Endodermal cell (in vitro differentiated cells): ENCODE measurements around the gene PIN1. TPM values are rescaled to one million over a fixed set of nuclear protein-coding genes. Genes with fewer than 3 reads are reported as not detected.
A peak's percentile ranks its signal among the peaks of the same experiment; 100 is the strongest.

Source experiments
- DNase-seq: peaks from one replicate; pipeline ENCODE4 v3.0.0-alpha.2; 2017
- H3K27ac ChIP-seq: 2 replicates; pipeline ENCODE4 v1.5.1; 2013; ENCODE audit warnings: mild to moderate bottlenecking, low read depth, low read length, moderate library complexity
- H3K27me3 ChIP-seq: 2 replicates; pipeline ENCODE4 v1.6.1; 2013; ENCODE audit warnings: mild to moderate bottlenecking, low read length, moderate library complexity; ENCODE audit not compliant: insufficient read depth, control insufficient read depth, poor library complexity, severe bottlenecking
- H3K36me3 ChIP-seq: 2 replicates; pipeline ENCODE4 v1.7.0; 2013; ENCODE audit warnings: mild to moderate bottlenecking, low read length, moderate library complexity; ENCODE audit not compliant: control insufficient read depth, insufficient read depth
- H3K4me1 ChIP-seq: one replicate; pipeline ENCODE4 v1.7.0; 2013; ENCODE audit warnings: low read length; ENCODE audit not compliant: control insufficient read depth, insufficient read depth
- H3K4me3 ChIP-seq: 2 replicates; pipeline ENCODE4 v1.5.1; 2013; ENCODE audit warnings: mild to moderate bottlenecking, low read length, moderate library complexity
- H3K9ac ChIP-seq: 2 replicates; pipeline ENCODE4 v1.6.1; 2013; ENCODE audit warnings: mild to moderate bottlenecking, low read length, moderate library complexity; ENCODE audit not compliant: poor library complexity, severe bottlenecking; ENCODE audit errors: extremely low read depth
- H3K9me3 ChIP-seq: 2 replicates; pipeline ENCODE4 v1.6.1; 2013; ENCODE audit warnings: mild to moderate bottlenecking, low read length, moderate library complexity; ENCODE audit not compliant: control insufficient read depth
- H3K27ac Mint-ChIP-seq: 2 replicates; pipeline ENCODE4 v1.8.0; 2020; ENCODE audit warnings: mixed read lengths
- H3K27me3 Mint-ChIP-seq: 2 replicates; pipeline ENCODE4 v1.8.0; 2021; ENCODE audit warnings: mild to moderate bottlenecking, mixed read lengths; ENCODE audit not compliant: insufficient read depth
- H3K36me3 Mint-ChIP-seq: 2 replicates; pipeline ENCODE4 v1.8.0; 2020; ENCODE audit warnings: low read depth, mixed read lengths
- H3K4me1 Mint-ChIP-seq: 2 replicates; pipeline ENCODE4 v1.8.0; 2020; ENCODE audit warnings: mixed read lengths
- H3K4me3 Mint-ChIP-seq: 2 replicates; pipeline ENCODE4 v1.8.0; 2020; ENCODE audit warnings: mild to moderate bottlenecking, moderate library complexity, mixed read lengths
- H3K9me3 Mint-ChIP-seq: 2 replicates; pipeline ENCODE4 v1.8.0; 2020; ENCODE audit warnings: mild to moderate bottlenecking, mixed read lengths
- CTCF ChIP-seq: fragments of 200-600 bp; sonication (generic); conservative IDR thresholded peaks from 2 replicates; pipeline ENCODE4 v1.5.0; 2021; ENCODE audit warnings: antibody characterized with exemption, mild to moderate bottlenecking
- WGBS, 2 experiments: methylation state at CpG; one replicate each; pipeline versions ENCODE4 v1.1.5 to v1.1.7; 2013; ENCODE audit warnings: missing lambda C conversion rate in 2 of 2, mixed read lengths in 1 of 2; ENCODE audit not compliant: insufficient coverage in 1 of 2, insufficient read length in 1 of 2; 5-methylcytosine and 5-hydroxymethylcytosine counted together
- total RNA-seq, 2 donors: library from RNA; stranded (reverse); fragmentation: NEBNext Ultra II Directional in 1 of 2; extraction: Animal tissue kit (Norgen Biotek cat#: 25700) in 1 of 2; gene quantifications; 2 replicates in 1 of 2; 3 replicates in 1 of 2; pipeline ENCODE4 v1.2.1, GENCODE V29; 2021

PIN1 gene
- total RNA-seq, 2 donors from 2014 or later, result 92.4 to 101 TPM

- Histone ChIP-seq H3K27me3 (no peaks in the 10 kb centered on the region), H3K36me3 (no peaks in the 10 kb centered on the region), H3K4me3 (no peak overlapping the region), H3K27ac (no peak overlapping the region), H3K4me1 (no peaks in the 10 kb centered on the region), H3K9ac (no peak overlapping the region), H3K9me3 (no peaks in the 10 kb centered on the region)
- Mint-ChIP-seq H3K4me3 (no peak overlapping the region), H3K36me3 (no peaks in the 10 kb centered on the region), H3K9me3 (peaks cover 2% of the 10 kb centered on the region), H3K27me3 (no peaks in the 10 kb centered on the region), H3K27ac (no peak overlapping the region), H3K4me1 (peaks cover 2% of the 10 kb centered on the region)
- 92 to 93% methylated on average over 8 to 11 of the region's 11 CpGs for WGBS, 2 experiments
- DNase-seq, result no peak
- no peak for TF ChIP-seq CTCF
Measured at GRCh38 chr19:9878511-9879196, 43.5 kb downstream of the PIN1 start.

- Mint-ChIP-seq H3K4me1 (no peaks in the 10 kb centered on the region), H3K27ac (no peak overlapping the region), H3K9me3 (peaks cover 2% of the 10 kb centered on the region), H3K36me3 (no peaks in the 10 kb centered on the region), H3K4me3 (no peak overlapping the region), H3K27me3 (no peaks in the 10 kb centered on the region)
- Histone ChIP-seq H3K36me3 (no peaks in the 10 kb centered on the region), H3K27ac (no peak overlapping the region), H3K9me3 (no peaks in the 10 kb centered on the region), H3K4me3 (no peak overlapping the region), H3K9ac (no peak overlapping the region), H3K27me3 (no peaks in the 10 kb centered on the region), H3K4me1 (no peaks in the 10 kb centered on the region)
- TF ChIP-seq CTCF, result no peak
- no peak for DNase-seq
- 91 to 97% methylated on average over 8 to 9 of the region's 9 CpGs for WGBS, 2 experiments
Measured at GRCh38 chr19:9881720-9882119, 46.6 kb downstream of the PIN1 start.

- no peaks in the 10 kb centered on the region for H3K4me1 Mint-ChIP-seq
- WGBS, 2 experiments, result 76 to 78% methylated on average over 5 to 10 of the region's 10 CpGs
- H3K9me3 Mint-ChIP-seq, result no peaks in the 10 kb centered on the region
- DNase-seq, result peak; percentile 56
- Histone ChIP-seq H3K9me3 (no peaks in the 10 kb centered on the region), H3K9ac (no peak overlapping the region), H3K36me3 (no peaks in the 10 kb centered on the region), H3K27ac (peak overlapping the region; percentile 84), H3K4me3 (no peak overlapping the region), H3K27me3 (no peaks in the 10 kb centered on the region), H3K4me1 (no peaks in the 10 kb centered on the region)
- H3K27me3 Mint-ChIP-seq, result no peaks in the 10 kb centered on the region
- H3K4me3 Mint-ChIP-seq, result no peak overlapping the region
- H3K36me3 Mint-ChIP-seq, result no peaks in the 10 kb centered on the region
- no peak overlapping the region for H3K27ac Mint-ChIP-seq
- no peak for TF ChIP-seq CTCF
Measured at GRCh38 chr19:9883231-9883758, 48.2 kb downstream of the PIN1 start.
